Renal cortical epithelial cell (primary cell): ENCODE measurements around the gene SH2D1B. TPM values are rescaled to one million over a fixed set of nuclear protein-coding genes. Genes with fewer than 3 reads are reported as not detected.

Experiments used
- DNase-seq: peaks from one replicate; pipeline ENCODE4 v3.0.0-alpha.2; 2011; ENCODE audit warnings: low read depth
- total RNA-seq: library from RNA; depleted of rRNA; stranded (reverse); fragments of >200 nt; gene quantifications from 2 replicates; pipeline ENCODE4 v1.2.3, GENCODE V29; 2014

SH2D1B gene
- total RNA-seq, 1 donor from 2014 or later = not detected

DNA sequence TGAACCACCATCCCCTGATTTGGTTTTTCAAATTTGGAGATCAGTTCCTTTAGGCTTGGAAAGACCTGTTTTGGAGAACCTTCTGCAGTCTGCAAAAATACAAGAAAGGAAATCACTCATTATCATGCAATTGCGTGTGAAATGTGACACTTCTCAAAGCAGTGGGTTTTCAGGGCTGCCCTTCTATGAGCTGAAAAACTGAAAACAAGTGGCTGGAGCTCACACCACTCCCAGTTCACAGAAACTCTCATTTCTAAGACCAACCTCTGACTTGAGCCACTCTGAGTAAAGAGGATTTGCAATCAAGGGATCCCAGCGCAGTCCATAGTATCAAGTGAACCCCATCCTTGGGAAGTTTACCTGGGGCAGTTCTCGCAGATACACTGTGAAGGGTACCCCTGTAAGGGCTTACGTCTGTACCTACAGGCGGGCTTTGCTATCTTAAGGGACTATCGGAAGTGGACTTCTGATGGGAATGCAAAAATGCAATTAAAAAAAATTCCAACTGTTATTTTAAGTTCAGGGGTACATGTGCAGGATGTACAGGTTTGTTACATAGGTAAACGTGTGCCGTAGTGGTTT is 12.8 kb downstream of the SH2D1B start:
- DNase-seq = no peak

DNA sequence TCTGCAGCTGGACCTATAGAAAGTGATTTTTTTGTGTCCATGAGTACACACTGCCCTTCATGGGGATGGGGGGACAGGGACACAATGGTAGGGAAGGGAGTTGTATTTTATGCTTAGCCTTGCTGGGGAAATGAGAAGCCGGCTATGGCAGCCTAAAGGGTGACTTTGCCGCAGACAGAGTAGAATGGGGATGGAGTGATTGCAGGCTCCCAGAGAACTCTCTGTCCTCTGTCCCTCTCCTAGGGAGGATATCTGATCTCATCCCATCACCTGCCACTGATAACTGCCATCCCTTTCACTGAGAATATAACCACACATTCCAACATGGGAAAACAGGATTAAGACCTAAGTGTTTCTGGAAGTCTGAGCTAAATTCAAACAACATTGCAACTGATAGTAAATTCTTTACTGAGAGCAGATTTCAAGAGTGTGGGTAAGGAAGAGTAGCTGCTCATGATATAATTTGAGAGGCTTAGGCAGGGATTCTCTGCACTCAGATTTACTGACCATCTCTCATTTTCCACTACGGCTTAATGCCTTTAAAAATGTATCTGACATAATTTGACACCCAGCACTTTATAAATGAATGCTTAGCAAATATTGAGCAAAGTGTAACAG is 13.9 kb downstream of the SH2D1B start:
- no peak for DNase-seq

DNA sequence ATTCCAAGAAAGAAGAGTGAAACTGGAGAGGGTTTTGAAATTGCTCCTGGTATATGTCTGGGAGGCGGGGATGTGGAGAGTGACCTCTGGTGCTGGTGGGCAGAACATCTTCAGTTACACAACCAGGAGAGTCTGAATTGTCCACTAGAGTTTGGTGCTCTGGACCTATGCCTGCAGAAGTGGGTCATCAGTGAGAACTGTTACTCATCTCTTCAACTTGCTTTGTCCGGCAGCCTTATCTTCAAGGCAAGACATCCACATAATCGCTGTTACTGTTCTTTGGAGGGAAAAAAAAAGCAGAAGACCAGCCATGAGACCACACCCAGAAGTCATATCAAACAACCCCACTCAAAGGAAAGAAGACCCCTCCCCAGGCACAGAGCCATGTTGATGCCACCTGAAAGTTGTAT is 14.9 kb downstream of the SH2D1B start:
- DNase-seq = no peak

DNA sequence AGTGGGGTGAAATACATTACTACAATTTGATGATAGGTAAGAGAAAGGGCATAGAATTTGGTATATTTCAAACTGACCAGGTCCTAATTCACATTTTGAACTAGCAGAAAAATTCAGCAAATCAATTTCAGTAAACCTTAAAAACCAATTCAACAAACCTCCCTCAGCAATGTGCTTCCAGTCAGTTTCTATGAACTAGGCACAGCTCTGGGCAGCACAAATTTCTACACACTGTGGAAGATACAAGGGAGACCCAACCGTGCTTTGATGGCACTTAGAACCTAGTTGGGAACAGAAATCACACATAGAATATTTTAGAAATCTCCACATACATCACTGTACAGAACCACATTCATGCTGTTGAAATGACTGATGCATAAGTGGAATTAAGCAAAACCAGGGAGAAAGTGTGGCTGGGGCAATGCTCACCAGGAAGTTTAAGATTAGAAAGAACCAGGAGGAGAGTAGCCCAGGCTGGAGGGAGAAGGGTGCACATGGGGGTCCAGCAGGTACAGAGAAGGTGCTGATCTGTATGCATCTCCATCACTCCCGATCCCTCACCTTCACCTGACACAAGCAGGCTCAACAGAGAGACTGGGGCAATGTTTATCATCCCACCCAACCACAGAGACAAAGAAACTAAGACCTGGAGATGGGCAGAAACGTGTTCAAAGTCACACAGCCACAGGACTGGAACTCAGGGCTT is 15.6 kb downstream of the SH2D1B start:
- no peak for DNase-seq

DNA sequence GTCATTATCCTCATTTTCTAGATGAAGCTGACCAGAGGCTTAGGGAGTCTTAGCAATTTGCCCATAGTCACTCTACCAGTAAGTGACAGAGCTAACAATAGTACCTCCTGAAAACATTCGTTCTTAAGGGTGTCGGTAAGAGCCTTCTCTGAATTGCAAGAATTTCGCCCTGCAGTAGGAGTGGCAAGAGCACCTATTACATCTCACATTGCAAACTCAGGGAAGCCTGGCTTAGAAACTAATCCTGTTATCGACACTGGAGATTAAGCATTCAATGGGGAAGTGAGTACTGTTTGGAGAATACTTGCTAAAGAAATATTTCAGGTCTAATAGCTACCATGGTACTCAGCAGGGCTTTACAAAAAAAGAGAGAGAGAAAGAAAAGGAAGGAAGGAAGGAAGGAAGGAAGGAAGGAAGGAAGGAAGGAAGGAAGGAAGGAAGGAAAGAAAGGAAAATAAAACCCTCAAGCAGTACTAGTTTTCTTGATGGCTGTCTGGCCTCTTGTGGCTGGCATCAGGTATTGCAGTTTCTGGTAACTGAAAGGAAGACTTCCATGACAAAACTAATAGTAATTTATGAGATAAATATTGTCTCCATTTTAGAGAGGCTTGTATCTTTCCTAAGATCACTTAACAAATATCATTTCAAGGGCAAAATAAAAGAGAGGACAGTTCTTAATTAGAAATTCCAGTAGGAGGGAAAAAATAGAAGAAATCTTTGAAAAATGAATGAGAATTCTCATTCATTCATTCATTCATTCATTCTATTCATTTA is 20.0 kb downstream of the SH2D1B start:
- peak; percentile 66 for DNase-seq

DNA sequence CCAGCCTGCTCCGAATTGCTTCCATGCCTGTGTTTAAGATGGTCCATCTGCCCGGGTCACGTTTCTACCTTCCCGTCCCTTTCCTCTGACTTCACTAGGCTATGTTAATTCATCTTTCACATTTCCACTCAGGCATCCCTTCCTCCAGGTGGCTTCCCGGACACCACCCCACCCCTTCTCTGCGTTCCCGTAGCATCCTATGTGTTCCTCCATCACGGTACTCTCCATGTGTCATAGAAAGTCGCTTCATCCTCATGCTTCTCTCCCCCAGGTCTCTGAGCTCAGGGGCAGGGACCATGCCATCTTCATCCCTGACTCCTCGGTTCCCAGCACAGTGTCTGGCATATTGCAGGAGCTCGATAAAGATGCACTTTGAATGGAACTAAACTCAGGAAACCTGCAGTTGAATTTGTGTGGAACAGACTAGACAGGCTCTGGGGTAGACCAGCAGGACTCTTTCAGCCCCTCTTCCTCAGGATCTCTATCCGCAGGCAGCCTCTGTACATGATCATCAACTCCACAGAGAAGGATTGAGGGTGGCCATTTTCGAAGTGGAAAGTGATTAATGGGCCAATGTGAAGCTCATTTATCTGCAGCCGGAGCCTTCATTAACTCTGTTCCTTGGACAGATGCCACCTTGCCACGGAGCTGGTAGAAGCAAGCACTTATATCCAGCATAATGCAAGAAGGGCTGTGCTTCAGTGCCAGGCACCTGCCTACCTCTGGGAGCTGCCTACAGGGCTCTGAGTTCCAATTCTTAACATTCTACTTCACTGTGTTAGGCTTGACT is 21.3 kb downstream of the SH2D1B start:
- DNase-seq = no peak

DNA sequence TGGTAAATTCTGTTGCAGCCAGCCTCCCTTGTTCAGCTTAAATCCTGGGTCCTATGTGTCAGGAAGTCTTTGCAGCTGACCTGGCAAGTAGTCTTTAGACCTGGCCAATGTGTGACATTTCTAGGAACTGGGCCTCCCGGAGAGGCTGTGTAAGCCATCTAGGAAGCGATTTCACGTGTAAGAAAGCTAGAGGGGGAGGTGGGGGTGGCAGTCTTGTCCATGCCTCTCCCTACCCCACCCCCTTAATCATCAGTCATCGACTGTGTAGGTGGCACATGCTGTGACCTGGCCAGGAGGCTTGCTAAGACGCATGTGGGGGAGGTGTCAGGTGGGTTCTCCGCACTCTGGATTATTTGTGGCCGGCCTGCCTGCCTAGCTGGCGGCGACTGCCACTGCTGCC is 22.0 kb downstream of the SH2D1B start:
- DNase-seq = peak; percentile 32

DNA sequence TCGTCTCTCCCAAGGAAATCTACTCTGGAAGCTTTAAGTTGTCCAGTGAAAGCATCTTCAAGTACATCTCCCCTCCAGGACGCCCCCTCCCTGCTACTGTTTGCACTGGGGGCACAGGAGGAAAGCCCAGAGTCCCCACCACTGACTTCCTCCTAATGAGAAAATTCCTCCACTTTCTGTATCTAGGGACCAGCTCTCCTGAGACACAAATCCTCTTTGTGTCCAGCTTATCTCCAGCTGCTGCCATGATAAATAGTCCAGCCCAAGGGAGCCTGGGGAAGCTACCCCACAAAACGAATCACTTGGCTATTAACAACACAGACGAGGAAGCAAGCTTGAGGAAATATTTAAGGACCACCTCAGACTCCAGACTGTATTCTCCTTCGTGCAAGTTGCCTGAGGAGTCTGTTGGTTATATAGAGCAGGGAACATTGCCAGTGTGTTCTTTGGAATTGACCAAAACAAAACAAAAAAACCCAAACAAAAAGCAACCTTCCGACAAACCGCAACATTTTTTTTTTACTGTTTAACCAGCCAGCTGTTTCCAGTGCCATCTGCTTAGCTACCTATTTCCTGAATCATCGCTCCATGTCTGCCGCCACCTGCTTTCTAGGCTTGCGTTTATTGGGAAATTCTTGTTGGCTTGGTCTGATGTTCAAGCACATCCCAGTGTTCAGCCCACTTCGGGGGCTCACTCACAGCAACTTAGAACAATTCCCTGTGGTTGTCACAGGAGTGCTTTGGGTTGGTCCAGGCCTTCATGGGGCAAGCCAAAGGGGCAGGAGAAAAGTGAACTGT is 22.7 kb downstream of the SH2D1B start:
- DNase-seq = peak; percentile 88

DNA sequence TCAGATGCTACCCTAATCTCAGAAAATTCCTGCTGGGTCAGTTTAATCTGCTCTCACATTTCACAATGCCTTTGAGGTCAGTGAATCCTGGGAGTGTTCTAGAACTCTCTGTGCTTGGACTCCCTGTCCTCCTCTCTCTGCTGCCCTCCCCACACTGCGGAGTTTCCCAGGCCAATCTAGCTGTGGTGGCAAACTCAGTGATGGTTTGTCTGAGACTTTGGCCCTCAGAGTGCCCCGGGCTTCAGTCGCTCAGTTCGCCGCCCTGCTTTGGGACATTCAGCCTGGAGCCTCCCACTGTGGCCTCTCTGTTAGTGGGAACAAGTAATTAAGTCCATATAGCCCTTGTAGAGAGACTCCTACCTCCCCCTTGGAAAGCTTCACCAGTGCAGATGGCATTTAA is 23.3 kb downstream of the SH2D1B start:
- no peak for DNase-seq

DNA sequence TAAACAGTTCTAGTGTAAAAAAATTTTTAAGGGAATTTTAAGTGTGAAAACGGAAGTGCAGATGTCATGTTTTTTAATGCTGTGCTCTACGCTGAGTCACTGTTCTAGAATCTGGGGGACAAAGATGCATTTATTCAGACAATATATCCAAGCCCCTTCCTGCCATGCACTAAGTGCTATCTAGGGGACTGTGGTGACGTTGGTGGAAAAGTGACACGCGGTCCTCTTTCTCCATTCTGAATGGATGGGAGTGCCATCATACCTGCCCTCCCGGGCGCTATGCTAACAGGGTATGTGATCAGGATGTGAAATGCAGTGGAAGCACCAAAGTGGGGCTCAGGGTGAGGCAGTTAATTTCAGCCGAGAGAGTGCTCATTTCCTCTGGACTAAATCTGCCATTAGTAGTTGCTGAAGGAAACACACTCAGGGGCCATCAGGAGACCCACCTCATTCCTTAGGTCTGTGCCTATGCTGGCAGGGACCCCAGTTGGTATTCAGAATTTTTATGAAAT is 23.8 kb downstream of the SH2D1B start:
- no peak for DNase-seq

DNA sequence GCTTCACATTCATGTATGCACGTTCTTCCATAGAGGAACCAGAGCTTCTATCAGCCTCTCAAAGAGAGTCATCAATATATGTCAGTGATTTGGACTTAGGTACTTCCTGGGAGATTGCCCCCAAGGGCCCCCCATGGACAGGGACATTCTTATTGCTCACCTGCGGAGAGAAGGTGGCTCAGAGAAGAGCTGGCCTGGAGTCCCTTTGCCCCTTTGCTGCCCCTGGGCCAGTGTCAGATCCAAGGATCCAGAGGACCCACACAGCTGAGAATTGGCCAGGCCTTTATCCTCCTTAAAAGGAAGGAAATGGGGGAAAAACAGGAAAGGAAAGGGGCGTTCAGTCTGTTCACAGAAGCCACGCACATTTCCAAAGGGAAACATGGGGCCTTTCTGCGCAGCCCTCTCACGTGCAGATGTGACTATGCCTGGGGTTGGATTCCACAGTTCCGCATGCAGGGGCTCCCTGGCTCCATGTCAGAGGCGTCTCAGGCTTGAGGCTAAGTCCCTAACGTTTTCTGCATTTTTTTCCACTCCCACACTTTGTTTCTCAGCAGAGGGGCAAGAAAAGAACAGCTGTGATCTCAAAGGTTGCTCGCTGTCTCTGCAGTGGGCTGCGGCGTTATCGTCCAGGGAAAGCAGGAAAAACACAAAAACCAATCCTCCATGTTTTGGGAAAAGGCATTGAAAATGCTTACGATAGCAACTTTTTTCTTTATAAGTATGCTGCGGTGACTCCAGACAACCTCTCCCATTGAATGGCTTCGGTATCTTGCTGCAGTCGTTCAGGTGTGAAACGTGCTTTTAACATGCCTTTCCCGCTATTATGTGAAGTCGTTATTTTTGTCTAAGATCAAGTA is 24.5 kb downstream of the SH2D1B start:
- no peak for DNase-seq

DNA sequence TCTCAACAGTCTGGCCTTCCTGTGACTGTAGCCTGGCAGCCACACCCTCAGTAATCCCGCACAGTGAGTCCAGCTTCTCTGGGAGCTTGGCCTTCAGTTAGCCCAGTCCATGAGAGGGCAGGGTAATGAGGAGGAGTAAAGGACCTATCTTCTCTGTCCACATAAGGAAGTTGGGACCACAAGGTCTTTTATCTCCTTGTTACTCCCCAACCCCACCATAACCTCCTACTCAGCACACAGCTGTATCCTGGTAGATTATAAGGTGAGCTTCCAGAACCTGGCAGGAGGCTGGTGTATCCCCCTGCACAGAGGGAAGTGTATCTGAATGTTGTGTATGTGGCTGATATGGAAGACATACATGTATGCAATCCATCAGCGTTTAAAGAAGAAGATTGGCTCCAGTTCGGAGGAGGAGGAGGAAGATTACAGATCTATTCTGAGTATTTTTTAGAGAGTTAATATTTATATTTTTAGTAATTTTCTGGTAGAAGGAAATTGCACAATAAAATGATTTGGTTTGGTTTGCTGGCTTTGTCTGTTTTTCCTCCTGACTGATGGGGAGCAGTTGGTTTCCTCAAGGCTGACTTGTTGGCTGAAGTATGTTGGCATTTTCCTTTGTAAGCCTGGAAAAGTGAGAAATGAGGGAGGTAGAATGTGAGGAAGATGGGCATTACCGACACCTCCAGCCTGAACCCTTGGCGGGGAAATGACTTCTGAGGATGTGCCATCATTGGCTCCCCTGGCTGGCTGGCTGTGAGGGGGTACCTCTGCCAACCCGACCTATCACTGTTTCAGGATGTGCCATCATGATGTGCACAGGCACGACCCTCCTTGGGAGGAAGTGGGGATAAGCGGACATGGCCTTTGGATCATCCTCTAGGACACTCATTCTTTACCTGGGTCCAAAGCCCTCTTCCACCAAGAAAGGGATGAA is 25.4 kb downstream of the SH2D1B start:
- no peak for DNase-seq

DNA sequence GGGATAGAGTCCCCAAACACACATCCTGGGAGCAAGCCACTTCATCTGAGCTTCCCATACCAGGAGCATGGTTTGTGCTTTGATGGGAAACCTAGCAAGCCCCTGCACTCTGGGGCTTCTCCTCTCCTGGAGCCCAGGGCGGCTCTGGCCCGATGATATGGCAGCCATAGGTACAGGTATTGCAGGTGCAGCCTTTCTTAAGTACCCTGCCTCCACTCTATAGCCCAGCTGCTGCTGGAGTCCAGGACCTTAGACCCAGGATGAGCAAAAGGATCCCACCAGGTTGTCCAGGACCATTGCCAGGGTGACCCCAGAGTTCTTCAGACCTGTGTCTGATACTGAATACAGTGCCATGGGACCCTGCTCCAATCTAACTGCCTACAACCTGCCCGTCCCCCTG is 26.2 kb downstream of the SH2D1B start:
- DNase-seq = no peak

DNA sequence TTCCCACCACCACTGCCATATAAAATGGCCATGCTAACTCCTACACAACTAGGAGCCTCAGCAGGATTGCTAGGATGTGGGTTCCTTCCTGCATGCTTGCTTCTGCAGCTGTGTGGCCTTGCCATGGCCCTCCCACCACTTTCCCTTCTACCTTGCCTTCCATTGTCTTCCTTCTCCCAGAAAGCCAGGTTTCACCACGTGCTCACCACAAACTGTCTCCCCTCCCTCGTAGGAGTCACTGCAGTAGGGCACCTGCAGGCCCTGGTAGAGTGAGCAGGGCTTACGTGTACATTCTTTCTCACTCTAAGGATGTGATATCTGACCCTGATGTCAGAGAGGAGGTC is 26.7 kb downstream of the SH2D1B start:
- no peak for DNase-seq

DNA sequence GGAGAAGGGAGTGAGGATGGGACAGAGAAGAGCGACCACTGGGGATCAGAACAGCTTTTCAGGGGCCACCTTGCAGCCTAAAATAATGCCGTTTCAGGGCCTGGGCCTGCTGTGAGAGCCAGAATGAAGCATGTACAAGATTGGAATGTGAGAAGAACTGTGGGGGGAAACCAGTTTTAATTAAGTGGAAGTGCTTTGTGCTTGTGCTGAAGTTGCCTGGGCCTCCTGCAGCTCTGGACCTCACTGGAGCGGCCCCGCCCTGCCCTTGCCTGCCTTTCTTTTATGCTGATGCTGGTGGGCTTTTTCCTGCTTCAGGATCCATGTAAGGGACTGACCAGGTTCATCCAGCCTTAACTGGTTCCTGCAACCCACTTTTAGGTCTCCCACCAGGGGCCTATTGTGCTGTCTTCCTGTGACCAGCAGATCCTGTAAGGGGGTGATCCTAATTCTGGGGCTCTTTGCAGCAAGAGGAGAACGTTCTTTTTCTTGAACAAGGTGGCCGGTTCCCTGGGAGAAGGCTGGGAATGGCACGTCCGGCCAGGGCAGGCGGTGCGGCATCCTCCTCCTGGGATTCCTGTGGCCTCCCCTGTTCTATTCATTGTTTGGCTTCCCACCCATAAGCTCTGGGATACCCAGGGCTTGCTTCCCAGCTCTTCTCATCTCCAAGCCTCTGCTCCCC is 27.2 kb downstream of the SH2D1B start:
- DNase-seq = no peak

DNA sequence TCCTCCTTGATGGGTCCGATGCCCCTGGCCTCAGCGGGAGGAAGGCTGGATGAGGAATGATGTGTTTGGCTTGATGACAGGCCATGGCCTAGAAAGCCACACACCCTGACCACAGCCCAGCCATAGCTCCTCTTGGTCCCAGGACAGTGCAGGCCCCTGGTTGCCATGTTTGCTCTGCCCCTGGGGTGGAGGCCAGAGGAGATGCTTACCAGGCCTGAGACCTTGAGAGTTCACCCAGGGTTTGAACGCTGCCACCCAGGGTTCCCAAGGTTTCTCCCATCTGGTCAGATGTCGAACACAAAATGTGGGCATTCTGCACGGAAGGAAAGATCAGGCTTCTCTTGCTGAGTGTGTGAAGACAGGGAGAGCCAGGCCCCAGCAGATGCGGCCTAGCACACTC is 27.8 kb downstream of the SH2D1B start:
- no peak for DNase-seq

DNA sequence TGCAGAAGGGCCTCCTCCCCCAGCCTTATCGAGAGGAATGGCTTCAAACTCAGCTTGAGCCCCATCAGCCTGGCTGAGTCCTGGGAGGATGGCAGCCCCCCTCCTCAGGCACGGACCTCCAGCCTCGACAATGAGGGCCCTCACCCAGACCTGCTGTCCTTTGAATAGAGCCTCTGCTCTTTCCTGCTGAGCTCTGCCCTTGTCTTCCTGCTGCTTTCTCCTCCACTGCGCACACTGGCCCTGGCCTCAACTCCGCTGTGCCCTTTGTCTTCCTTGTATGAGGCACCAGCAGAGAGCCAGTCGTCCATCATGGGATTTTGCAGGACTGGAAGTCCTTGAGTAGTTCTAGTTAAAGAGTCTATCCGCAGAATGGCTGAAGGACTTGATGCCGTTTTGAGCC is 28.4 kb downstream of the SH2D1B start:
- no peak for DNase-seq

DNA sequence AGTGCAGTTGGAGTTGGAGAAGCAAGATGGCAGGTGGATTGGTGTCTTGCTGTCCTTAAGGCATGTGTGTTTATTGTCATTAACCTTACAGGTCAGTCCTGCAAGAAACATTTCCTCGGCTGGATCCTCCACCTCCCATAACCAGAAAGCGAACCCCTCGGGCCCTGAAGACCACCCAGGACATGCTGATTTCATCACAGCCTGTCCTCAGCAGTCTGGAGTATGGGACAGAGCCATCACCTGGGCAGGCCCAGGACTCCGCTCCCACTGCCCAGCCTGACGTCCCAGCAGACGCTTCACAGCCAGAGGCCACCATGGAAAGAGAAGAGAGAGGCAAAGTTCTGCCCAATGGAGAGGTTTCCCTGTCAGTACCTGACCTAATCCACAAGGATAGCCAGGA is 28.8 kb downstream of the SH2D1B start:
- no peak for DNase-seq
